Activated CD8-positive, alpha-beta T cell treated with anti-CD3 and anti-CD28 coated beads for 36 hours (primary cell): ENCODE measurements around the gene PLA2G2F. TPM values are rescaled to one million over a fixed set of nuclear protein-coding genes. Genes with fewer than 3 reads are reported as not detected.

Experiments used
- ATAC-seq: fragments of 200-7000 bp; cut with Tn5 transposase; one replicate; pipeline ENCODE4 v1.10.0; 2021; ENCODE audit warnings: mild to moderate bottlenecking, moderate library complexity
- CTCF ChIA-PET: fragments of 350-600 bp; sonication (Branson Sonifier 250); formaldehyde crosslinking; loops from one replicate; lab custom pipeline; 2021; ENCODE audit warnings: antibody characterized with exemption; lab: Charles Lee
- POLR2A ChIA-PET: fragments of 350-600 bp; sonication (Branson Sonifier 250); formaldehyde crosslinking; loops from one replicate; lab custom pipeline; 2021; ENCODE audit warnings: antibody characterized with exemption; lab: Charles Lee
- DNase-seq: peaks from one replicate; pipeline ENCODE4 v3.0.0-alpha.2; 2020
- H3K27ac Mint-ChIP-seq: one replicate; pipeline ENCODE4 v1.8.0; 2021; ENCODE audit warnings: mild to moderate bottlenecking, mixed read lengths
- H3K27me3 Mint-ChIP-seq: one replicate; pipeline ENCODE4 v1.8.0; 2021; ENCODE audit warnings: mixed read lengths
- H3K36me3 Mint-ChIP-seq: one replicate; pipeline ENCODE4 v1.8.0; 2021; ENCODE audit warnings: low read depth, mixed read lengths
- H3K4me1 Mint-ChIP-seq: one replicate; pipeline ENCODE4 v1.8.0; 2021; ENCODE audit warnings: low read depth, mixed read lengths
- H3K4me3 Mint-ChIP-seq: one replicate; pipeline ENCODE4 v1.8.0; 2021; ENCODE audit warnings: mild to moderate bottlenecking, moderate library complexity, mixed read lengths
- H3K9me3 Mint-ChIP-seq: one replicate; pipeline ENCODE4 v1.8.0; 2021; ENCODE audit warnings: mixed read lengths
- intact Hi-C: fragments of 100-400 bp; cut with micrococcal nuclease; formaldehyde crosslinking; loops from one replicate; pipeline ENCODE4 v1.10.0; 2022
- total RNA-seq, 2 experiments: library from RNA; stranded (reverse); gene quantifications; one replicate each; pipeline ENCODE4 v1.2.3, GENCODE V29; 2021
- TF ChIP-seq, protein P1 (sequence below): fragments of 200-600 bp; IDR thresholded peaks from one replicate; pipeline ENCODE4 v1.8.0; 2022; ENCODE audit warnings: antibody characterized with exemption, mild to moderate bottlenecking

PLA2G2F gene
- total RNA-seq, 2 experiments from 2014 or later, result not detected

- POLR2A ChIA-PET, result no interaction called here
- no peaks in the 10 kb centered on the region for H3K9me3 Mint-ChIP-seq
- H3K4me1 Mint-ChIP-seq, result no peaks in the 10 kb centered on the region
- ATAC-seq (no peak), DNase-seq (no peak)
- H3K27me3 Mint-ChIP-seq, result peaks cover 24% of the 10 kb centered on the region
- CTCF ChIA-PET, result interaction anchor here (0.8 kb wide), 1 partner anchor 8 kb away, joined by 3 read pairs; no protein-coding TSS in a partner anchor
- no peak within 1 kb of the TSS for H3K27ac Mint-ChIP-seq
- intact Hi-C loops, result no loop called here
- H3K4me3 Mint-ChIP-seq, result no peak within 1 kb of the TSS
- TF ChIP-seq, protein P1, sequence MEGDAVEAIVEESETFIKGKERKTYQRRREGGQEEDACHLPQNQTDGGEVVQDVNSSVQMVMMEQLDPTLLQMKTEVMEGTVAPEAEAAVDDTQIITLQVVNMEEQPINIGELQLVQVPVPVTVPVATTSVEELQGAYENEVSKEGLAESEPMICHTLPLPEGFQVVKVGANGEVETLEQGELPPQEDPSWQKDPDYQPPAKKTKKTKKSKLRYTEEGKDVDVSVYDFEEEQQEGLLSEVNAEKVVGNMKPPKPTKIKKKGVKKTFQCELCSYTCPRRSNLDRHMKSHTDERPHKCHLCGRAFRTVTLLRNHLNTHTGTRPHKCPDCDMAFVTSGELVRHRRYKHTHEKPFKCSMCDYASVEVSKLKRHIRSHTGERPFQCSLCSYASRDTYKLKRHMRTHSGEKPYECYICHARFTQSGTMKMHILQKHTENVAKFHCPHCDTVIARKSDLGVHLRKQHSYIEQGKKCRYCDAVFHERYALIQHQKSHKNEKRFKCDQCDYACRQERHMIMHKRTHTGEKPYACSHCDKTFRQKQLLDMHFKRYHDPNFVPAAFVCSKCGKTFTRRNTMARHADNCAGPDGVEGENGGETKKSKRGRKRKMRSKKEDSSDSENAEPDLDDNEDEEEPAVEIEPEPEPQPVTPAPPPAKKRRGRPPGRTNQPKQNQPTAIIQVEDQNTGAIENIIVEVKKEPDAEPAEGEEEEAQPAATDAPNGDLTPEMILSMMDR, result no peak
- H3K36me3 Mint-ChIP-seq, result no peaks in the 10 kb centered on the region
Measured at GRCh38 chr1:20119347-20119746, 19.8 kb upstream of the PLA2G2F start, which contains the start of gene PLA2G2D. PLA2G2D (minus strand) TSS chr1:20119536; CDS start chr1:20119498, 38 bp downstream.

GRCh38 chr1:20120796-20121195, 18.3 kb upstream of the PLA2G2F start:
- ATAC-seq (no peak), DNase-seq (no peak)
- H3K9me3 Mint-ChIP-seq, result no peaks in the 10 kb centered on the region
- H3K27me3 Mint-ChIP-seq, result peaks cover 23% of the 10 kb centered on the region
- H3K27ac Mint-ChIP-seq, result no peak overlapping the region
- TF ChIP-seq, protein P1, result no peak
- CTCF ChIA-PET, result no interaction called here
- intact Hi-C loops, result no loop called here
- H3K4me1 Mint-ChIP-seq, result no peaks in the 10 kb centered on the region
- H3K4me3 Mint-ChIP-seq, result no peak overlapping the region
- POLR2A ChIA-PET, result no interaction called here
- no peaks in the 10 kb centered on the region for H3K36me3 Mint-ChIP-seq

GRCh38 chr1:20123722-20124455, 15.2 kb upstream of the PLA2G2F start:
- intact Hi-C loops, result no loop called here
- no peaks in the 10 kb centered on the region for H3K9me3 Mint-ChIP-seq
- no peak for ATAC-seq
- TF ChIP-seq, protein P1, result no peak
- H3K27me3 Mint-ChIP-seq, result peaks cover 18% of the 10 kb centered on the region
- H3K27ac Mint-ChIP-seq, result no peak overlapping the region
- no peaks in the 10 kb centered on the region for H3K4me1 Mint-ChIP-seq
- CTCF ChIA-PET, result interaction anchor here (1.3 kb wide), 1 partner anchor 28 kb away, joined by 6 read pairs; no protein-coding TSS in a partner anchor
- no peak for DNase-seq
- H3K4me3 Mint-ChIP-seq, result no peak overlapping the region
- no peaks in the 10 kb centered on the region for H3K36me3 Mint-ChIP-seq
- POLR2A ChIA-PET, result no interaction called here

DNA sequence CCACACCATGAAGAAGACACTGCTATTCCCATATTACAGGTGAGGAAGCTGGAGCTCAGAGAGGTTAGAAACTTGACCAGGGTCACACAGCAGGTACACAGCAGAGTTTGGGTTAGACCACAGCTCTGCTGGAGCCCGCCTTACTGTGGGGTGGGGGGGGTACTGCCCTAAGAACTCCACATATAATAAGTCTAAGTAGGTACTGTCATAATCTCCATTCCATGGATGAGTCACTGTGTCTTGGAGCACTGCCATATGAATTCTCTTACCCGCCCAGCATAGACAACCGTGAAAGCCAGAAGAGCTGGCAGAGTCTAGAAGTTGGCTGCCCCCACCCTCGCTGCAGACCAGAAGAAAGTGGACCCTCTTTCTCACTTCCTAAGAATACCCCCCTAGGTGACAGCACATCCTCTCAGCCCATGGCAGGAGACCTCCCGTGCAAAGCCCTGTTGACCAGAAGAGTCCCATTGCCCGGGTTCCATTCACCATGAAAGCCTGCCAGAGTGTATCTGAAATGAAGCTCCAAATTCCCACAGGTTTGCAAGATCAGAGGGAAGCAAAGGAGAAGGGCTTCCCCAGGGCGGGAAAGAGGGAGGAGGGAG, 14.6 kb upstream of the PLA2G2F start:
- Mint-ChIP-seq H3K36me3 (no peaks in the 10 kb centered on the region), H3K9me3 (no peaks in the 10 kb centered on the region), H3K27ac (no peak overlapping the region), H3K4me1 (no peaks in the 10 kb centered on the region), H3K4me3 (no peak overlapping the region), H3K27me3 (peaks cover 18% of the 10 kb centered on the region)
- ChIA-PET POLR2A (no interaction called here), CTCF (interaction anchor here (1.3 kb wide), 1 partner anchor 27 kb away, joined by 6 read pairs; no protein-coding TSS in a partner anchor)
- DNase-seq (peak; percentile 7), ATAC-seq (peak; percentile 17)
- intact Hi-C loops, result no loop called here
- TF ChIP-seq, protein P1, result no peak

DNA sequence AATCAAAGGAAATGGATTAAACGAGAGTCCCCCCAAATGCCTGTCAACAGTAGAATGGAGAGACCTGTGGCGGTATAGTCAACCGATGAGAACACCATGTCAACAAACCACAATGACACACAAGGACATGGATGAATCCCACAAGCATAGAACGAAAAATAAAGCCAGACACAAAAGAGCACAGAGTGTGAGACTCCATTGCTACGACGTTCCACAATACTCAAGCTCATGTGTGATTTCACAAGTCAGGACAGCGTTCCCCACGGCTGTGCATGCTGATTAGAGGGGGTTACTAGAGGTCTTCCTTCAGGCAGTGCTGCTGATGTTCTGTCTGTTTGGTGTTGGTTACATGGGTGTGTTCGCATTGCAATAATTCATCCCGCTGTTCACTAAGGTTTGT, 14.0 kb upstream of the PLA2G2F start:
- no peak for ATAC-seq
- intact Hi-C loops, result no loop called here
- H3K4me3 Mint-ChIP-seq, result no peak overlapping the region
- no peaks in the 10 kb centered on the region for H3K36me3 Mint-ChIP-seq
- no peaks in the 10 kb centered on the region for H3K4me1 Mint-ChIP-seq
- H3K27me3 Mint-ChIP-seq, result peaks cover 17% of the 10 kb centered on the region
- CTCF ChIA-PET, result interaction anchor here (0.6 to 1.0 kb wide), 2 partner anchors 27 to 213 kb away, joined by 3 to 6 read pairs; no protein-coding TSS in a partner anchor
- no peaks in the 10 kb centered on the region for H3K9me3 Mint-ChIP-seq
- H3K27ac Mint-ChIP-seq, result no peak overlapping the region
- TF ChIP-seq, protein P1, result no peak
- POLR2A ChIA-PET, result no interaction called here
- DNase-seq, result no peak
